Right cardiac atrium (tissue), 5 donors: ENCODE results near the gene TIMM29. TPM values are rescaled to one million over a fixed set of nuclear protein-coding genes. Genes with fewer than 3 reads are reported as not detected.
"Not testable (repeated sequence)": the region's sequence is repeated elsewhere in the genome, so short reads cannot be mapped to it uniquely, and the experiment has no call there.

ENCODE experiments used
- ATAC-seq, 2 donors: fragments of 200-7000 bp; cut with Tn5 transposase; one replicate each; pipeline versions ENCODE4 v1.8.0 to v1.9.1; 2020; ENCODE audit warnings: moderate library complexity in 2 of 2, mild to moderate bottlenecking in 1 of 2
- DNase-seq, 3 donors: peaks; one replicate each; pipeline ENCODE4 v3.0.0-alpha.2; 2020
- H3K27ac ChIP-seq: one replicate; pipeline ENCODE4 v1.5.1; 2013; ENCODE audit warnings: mild to moderate bottlenecking, low read length, control low read depth, moderate library complexity
- H3K27me3 ChIP-seq: one replicate; pipeline ENCODE4 v1.6.1; 2013; ENCODE audit not compliant: control insufficient read depth, insufficient read depth
- H3K4me1 ChIP-seq: one replicate; pipeline ENCODE4 v1.6.1; 2013; ENCODE audit warnings: low read length; ENCODE audit not compliant: control insufficient read depth, insufficient read depth
- H3K4me3 ChIP-seq: one replicate; pipeline ENCODE4 v1.5.1; 2013; ENCODE audit warnings: low read length, control low read depth
- H3K9me3 ChIP-seq: one replicate; pipeline ENCODE4 v1.6.1; 2013; ENCODE audit warnings: low read length; ENCODE audit not compliant: control insufficient read depth
- WGBS: extraction: QIAGEN DNeasy Blood & Tissue Kit; methylation state at CpG from one replicate; pipeline ENCODE4 v1.1.7; 2013; 5-methylcytosine and 5-hydroxymethylcytosine counted together
- intact Hi-C, 4 donors: fragments of 100-400 bp; cut with DNase I; formaldehyde crosslinking; loops; one replicate each; pipeline versions ENCODE4 v1.11.0 to v1.14.0; 2022 to 2023
- polyA plus RNA-seq: library from polyadenylated mRNA; stranded (reverse); fragments of 200-250 nt; gene quantifications from one replicate; pipeline ENCODE4 v1.2.3, GENCODE V29; 2013
- total RNA-seq, 4 donors: library from RNA; stranded (reverse); fragmentation: NEBNext Ultra II Directional; extraction: Animal tissue kit (Norgen Biotek cat#: 25700); gene quantifications; one replicate each; pipeline ENCODE4 v1.2.1, GENCODE V29; 2021
- donor health status: healthy with polysubstance abuse.
- donor health status: DM: no; HTN: yes; CAD: no.
- donor health status: DM: no; HTN: no; CAD: no.
- donor health status: DM: no; HTN: yes; CAD: no; lungs with severe emphysema.
- donor health status: DM: yes; HTN: yes; CAD: no.

TIMM29 gene
- total and polyA plus RNA-seq, 5 donors: 12.2 to 14.5 (median 13.6) TPM

DNA sequence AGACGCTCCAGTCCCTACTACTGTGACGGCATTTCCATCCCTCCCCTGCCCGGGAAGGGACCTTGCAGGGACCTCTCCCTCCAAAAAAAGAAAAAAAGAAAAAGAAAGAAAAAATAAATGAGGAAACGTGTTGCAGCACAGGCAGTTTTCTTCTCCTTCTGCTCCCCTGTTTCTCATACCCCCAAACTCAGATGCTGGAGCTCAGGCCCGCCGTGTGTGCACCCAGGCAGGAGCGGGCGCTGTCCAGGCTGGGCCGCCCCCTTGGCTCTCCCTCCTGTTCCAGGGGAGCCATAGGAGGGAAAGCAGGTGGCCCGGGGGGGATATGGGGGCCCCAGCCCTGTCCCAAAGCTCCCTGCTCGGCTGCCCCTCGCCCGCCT lies 6.0 kb upstream of the TIMM29 start:
- H3K27me3 ChIP-seq: no peaks in the 10 kb centered on the region
- H3K9me3 ChIP-seq: no peaks in the 10 kb centered on the region
- H3K4me3 ChIP-seq: no peak overlapping the region
- H3K27ac ChIP-seq: no peak overlapping the region
- no peak for ATAC-seq
- no peak for DNase-seq
- H3K4me1 ChIP-seq: no peaks in the 10 kb centered on the region
- 87% methylated on average over 13 of the region's 13 CpGs for WGBS
- intact Hi-C loops: loop anchor here in 2 of 4 donors (10.0 kb wide), 1 partner anchor 48 kb away; the partner anchor contains the start of gene CARM1 (in 2 of the 2)

DNA sequence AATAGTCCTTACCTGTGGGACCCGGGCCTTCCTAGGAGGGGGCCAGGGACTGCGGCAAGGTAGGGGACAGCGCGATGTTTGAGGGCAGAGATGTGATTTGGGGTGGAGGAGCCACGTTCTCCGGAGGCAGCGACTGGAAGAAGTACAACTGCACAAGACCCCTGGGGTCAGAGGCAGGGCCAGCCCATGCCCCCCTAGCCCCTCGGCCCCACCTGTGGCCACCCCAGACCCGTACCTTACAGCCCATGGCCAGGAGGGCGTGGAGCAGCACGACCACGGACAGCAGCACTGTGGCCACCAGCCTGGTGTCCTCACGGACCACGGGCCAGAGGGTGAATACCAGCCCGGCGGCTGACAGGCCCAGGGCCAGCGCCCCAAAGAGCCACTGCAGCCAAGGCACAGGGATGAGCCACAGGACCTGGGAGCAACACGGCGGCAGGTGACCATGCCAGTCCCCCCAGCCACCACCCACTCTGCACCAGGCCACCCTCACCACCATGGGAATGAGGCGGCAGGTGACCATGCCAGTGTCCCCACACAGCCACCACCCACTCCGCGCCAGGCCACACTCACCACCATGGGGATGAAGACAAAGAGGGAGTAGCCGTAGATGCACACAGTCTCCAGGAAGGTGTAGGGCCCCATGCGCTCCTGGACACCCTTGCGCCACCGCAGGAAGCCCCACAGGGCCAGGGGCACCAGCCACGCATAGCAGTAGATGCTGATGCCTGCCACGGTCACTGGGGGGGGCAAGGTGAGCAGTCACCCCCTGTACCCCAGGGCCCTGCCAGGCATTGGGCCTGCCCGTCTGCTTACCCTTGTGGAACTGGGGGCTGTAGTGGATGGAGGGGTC lies 5.1 kb upstream of the TIMM29 start:
- Histone ChIP-seq H3K9me3 (no peaks in the 10 kb centered on the region), H3K4me1 (no peaks in the 10 kb centered on the region), H3K27ac (no peak overlapping the region), H3K27me3 (no peaks in the 10 kb centered on the region), H3K4me3 (no peak overlapping the region)
- ATAC-seq (no peak), DNase-seq (no peak)
- intact Hi-C loops: loop anchor here in 2 of 4 donors (10.0 kb wide), 1 partner anchor 49 kb away; the partner anchor contains the start of gene CARM1 (in 2 of the 2)
- 90% methylated on average over 29 of the region's 29 CpGs for WGBS

DNA sequence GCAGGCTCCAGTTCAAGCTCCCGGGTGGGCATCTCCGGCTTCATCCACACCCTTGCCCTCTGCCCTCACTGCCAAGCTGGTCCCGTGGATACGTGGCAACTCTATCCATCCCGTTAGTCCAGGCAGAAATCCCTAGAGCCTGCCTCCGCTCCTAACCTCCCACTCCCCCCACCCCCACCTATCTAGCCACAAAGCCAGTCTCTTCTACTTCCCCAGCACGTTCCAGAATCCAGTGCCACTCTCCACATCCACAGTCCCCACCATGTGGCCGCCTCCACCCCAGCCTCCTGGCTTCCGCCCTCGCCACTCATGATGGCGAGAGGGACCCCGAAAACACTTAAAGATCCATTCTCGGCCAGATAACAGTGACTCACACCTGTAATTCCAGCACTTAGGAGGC lies 4.0 kb upstream of the TIMM29 start:
- DNase-seq: no peak
- Histone ChIP-seq H3K27me3 (no peaks in the 10 kb centered on the region), H3K4me1 (peaks cover 4% of the 10 kb centered on the region), H3K27ac (no peak overlapping the region), H3K4me3 (no peak overlapping the region), H3K9me3 (no peaks in the 10 kb centered on the region)
- ATAC-seq: no peak
- WGBS: 82% methylated on average over 13 of the region's 13 CpGs
- intact Hi-C loops: loop anchor here in 2 of 4 donors (10.0 kb wide), 1 partner anchor 50 kb away; the partner anchor contains the start of gene CARM1 (in 2 of the 2)

DNA sequence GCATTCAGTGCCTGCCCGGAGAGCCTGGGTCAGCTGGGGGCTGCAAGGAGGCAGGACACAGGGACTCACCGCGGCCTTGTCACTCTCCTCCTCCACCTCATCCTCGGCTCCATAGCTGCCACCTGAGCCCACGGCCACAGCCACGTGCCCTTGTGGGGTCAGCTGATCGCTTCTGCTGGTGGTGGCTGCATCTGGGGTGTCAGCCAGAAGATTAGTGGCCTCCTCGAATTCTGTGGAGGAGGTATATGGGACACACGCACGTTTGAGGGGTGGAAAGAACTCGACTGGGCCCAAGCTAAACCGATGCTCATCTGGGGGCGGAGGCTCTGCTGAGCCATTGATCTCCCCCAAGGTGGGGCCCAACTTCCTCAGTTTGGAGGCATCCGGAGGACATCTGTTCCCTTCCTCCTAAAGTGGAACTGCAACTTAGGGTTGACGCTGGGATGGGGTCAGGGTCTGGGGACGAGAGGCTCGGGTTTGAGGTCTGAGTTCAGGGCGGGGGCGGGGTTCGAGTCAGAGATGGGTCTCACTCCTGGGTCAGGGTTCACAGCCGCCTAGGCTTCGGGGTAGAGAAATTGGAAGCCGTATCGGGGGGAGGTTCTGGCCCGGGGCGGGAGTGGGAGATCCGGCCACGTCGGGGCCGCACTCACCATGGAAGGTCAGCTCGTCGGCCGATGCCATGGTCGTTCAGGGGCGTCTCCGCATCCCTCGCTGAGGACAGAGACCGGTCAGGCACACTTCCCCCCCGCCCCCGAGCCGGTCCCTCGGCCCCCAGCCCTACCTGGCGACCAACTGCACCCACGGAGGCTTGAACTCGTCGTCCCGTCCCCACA lies 665 bp upstream of the TIMM29 start:
- peak overlapping the region; percentile 26 for H3K27ac ChIP-seq
- DNase-seq (no peak), ATAC-seq (peak; percentile 1)
- WGBS: 8% methylated on average over 47 of the region's 47 CpGs
- H3K4me3 ChIP-seq: peak overlapping the region; percentile 69
- H3K27me3 ChIP-seq: no peaks in the 10 kb centered on the region
- intact Hi-C loops: loop anchor here in 3 of 4 donors (5.0 to 10.0 kb wide), 2 partner anchors 53 to 56 kb away; partner anchors contain the start of gene CARM1 (in 3 of the 3)
- no peaks in the 10 kb centered on the region for H3K9me3 ChIP-seq
- H3K4me1 ChIP-seq: peaks cover 7% of the 10 kb centered on the region

DNA sequence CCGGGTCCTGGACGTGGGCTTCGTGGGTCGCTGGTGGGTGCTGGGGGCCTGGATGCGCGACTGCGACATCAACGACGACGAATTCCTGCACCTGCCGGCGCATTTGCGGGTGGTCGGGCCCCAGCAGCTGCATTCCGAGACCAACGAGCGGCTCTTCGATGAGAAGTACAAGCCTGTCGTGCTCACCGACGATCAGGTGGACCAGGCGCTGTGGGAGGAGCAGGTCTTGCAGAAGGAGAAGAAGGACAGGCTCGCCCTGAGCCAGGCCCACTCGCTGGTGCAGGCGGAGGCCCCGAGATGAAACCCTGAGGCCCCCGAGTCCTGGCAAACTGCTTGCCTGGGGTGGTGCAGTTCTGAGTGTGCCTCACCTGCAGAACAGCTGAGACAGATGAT lies 787 bp downstream of the TIMM29 start:
- no peaks in the 10 kb centered on the region for H3K9me3 ChIP-seq
- intact Hi-C loops: loop anchor here in 3 of 4 donors (5.0 to 10.0 kb wide), 2 partner anchors 55 to 57 kb away; partner anchors contain the start of gene CARM1 (in 3 of the 3)
- H3K27ac ChIP-seq: peak overlapping the region; percentile 7
- no peaks in the 10 kb centered on the region for H3K27me3 ChIP-seq
- WGBS: 10% methylated on average over 27 of the region's 27 CpGs
- DNase-seq (no peak), ATAC-seq (no peak)
- H3K4me1 ChIP-seq: peaks cover 7% of the 10 kb centered on the region
- H3K4me3 ChIP-seq: peak overlapping the region; percentile 69

DNA sequence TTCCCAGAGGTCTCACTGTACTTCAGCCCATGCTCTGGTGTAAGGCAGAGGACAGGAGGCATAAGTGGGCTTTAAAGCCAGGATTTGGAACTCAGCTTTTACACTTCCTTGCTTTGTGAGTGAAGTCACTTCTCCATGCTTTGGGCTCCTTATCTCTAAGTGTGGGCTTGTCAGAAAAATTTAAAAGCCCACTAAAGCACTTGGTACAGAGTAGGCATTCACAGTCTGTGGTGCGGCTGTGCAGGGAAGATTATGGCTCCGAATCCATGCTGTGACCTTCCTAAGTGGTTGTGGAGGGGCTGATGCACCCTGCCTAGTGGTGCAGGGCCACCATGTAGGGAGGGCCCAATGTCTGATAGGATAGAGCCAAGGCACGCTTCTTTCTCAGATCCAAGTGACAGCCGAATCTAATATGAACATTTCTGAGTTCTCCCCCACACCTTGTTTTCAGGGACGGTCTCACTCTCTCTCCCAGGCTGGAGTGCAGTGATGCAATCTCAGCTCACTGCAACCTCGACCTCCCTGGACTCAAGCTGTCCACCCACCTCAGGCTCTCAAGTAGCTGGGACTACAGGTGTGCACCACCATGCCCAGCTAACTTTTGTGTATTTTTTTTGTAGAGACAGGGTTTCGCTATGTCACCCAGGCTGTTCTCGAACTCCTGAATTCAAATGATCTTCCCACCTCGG lies 6.9 kb downstream of the TIMM29 start:
- WGBS: 82% methylated on average over 9 of the region's 9 CpGs
- intact Hi-C loops: no loop called here
- H3K27ac ChIP-seq: no peak overlapping the region

DNA sequence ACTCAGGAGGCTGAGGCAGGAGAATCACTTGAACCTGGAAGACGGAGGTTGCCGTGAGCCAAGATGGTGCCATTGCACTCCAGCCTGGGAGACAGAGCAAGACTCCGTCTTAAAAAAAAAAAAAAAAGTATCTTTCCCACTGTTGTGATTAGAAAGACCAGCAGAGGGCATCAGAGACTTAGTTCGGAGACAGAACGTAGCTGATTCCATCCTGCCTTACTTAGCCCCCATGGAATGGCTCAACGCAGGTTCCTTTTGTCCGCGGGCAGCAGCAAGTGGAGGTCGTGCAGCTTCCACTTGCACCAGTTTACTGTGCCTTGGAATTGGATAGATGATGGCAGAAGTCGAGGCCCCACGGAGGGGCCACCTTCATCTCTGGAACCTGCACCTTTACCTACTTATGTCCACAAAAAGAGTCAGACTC lies 8.1 kb downstream of the TIMM29 start:
- intact Hi-C loops: no loop called here
- Histone ChIP-seq H3K4me3 (no peak overlapping the region), H3K27ac (no peak overlapping the region), H3K9me3 (no peaks in the 10 kb centered on the region), H3K4me1 (no peaks in the 10 kb centered on the region), H3K27me3 (no peaks in the 10 kb centered on the region)
- 5% methylated on average over 11 of the region's 11 CpGs for WGBS
- peak; percentile 77 to 86 for ATAC-seq
- peak in 1 of 3 donors; percentile 40 for DNase-seq

More for the DNA sequence above, 6.9 kb downstream of the TIMM29 start:
- no peak for DNase-seq
- no peak for ATAC-seq
- H3K4me1 ChIP-seq: no peaks in the 10 kb centered on the region
- H3K4me3 ChIP-seq: no peak overlapping the region
- H3K9me3 ChIP-seq: no peaks in the 10 kb centered on the region
- H3K27me3 ChIP-seq: no peaks in the 10 kb centered on the region

DNA sequence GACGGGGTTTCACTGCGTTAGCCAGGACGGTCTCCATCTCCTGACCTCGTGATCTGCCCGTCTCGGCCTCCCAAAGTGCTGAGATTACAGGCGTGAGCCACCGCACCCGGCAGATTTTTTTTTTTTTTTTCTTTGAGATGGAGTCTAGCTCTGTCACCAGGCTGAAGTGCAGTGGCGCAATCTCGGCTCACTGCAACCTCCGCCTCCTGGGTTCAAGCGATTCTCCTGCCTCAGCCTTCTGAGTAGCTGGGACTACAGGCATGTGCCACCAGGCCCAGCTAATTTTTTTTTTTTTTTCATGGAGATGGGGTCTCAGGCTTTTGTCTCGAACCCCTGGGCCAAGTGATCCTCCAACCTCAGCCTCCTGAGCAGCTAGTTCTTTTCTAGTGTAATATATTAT lies 13.0 kb downstream of the TIMM29 start:
- H3K4me3 ChIP-seq, H3K9me3 ChIP-seq, intact Hi-C loops, H3K4me1 ChIP-seq, H3K27me3 ChIP-seq, H3K27ac ChIP-seq, DNase-seq, ATAC-seq: not testable (repeated sequence)
- 80% methylated on average over 14 of the region's 14 CpGs for WGBS

DNA sequence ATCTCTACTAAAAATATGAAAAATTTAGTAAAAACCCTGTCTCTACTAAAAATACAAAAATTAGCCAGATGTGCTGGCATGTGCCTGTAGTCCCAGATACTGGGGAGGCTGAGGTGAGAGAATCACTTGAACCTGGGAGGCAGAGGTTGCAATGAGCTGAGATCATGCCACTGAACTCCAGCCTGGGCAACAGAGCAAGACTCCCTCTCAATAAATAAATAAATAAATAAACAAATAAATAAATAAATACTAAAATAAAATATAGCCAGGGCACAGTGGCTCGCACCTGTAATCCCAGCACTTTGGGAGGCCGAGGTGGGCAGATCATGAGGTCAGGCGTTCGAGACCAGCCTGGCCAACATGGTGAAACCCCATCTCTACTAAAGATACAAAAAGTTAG lies 14.8 kb downstream of the TIMM29 start:
- 85% methylated on average over 4 of the region's 4 CpGs for WGBS
- H3K27me3 ChIP-seq, H3K4me1 ChIP-seq, H3K27ac ChIP-seq, ATAC-seq, DNase-seq, H3K9me3 ChIP-seq, H3K4me3 ChIP-seq, intact Hi-C loops: not testable (repeated sequence)

DNA sequence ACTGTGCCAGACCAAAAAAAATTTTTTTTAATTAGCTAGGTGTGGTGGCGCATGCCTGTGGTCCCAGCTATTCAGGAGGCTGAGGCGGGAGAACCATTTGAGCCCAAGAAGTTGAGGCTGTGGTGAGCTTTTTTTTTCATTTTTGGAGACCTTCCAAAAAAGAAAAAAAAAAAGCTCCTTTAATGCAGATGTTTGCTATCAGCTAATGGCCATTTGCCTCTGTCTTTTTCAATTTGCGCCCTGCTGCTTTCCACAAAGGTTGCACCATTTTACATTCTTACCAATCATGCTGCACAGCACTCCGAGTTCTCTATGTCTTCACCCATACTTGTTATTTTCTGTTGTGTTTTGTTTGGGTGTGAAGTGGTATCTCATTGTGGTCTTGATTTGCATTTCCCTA lies 16.7 kb downstream of the TIMM29 start:
- DNase-seq (peak in 1 of 3 donors; percentile 2), ATAC-seq (no peak)
- intact Hi-C loops: no loop called here
- Histone ChIP-seq H3K27ac (no peak overlapping the region), H3K27me3 (no peaks in the 10 kb centered on the region), H3K9me3 (no peaks in the 10 kb centered on the region), H3K4me1 (no peaks in the 10 kb centered on the region), H3K4me3 (no peak overlapping the region)
- 92% methylated on average over 4 of the region's 4 CpGs for WGBS
